Gastroesophageal sphincter (tissue), 4 donors: ENCODE data around the gene ARMC8. TPM values are rescaled to one million over a fixed set of nuclear protein-coding genes. Genes with fewer than 3 reads are reported as not detected.

Experiments used
- ATAC-seq: fragments of 150-250 bp; one replicate; pipeline ENCODE4 v1.9.1; 2016; ENCODE audit warnings: mild to moderate bottlenecking, moderate library complexity
- H3K27ac ChIP-seq, 4 donors: fragments of 200-600 bp; sonication (generic) in 3 of 4; 1 replicate in 3 of 4; 2 replicates in 1 of 4; pipeline ENCODE4 v1.5.1; 2016 to 2019
- H3K27me3 ChIP-seq: fragments of 200-600 bp; sonication (generic); one replicate; pipeline ENCODE4 v1.5.1; 2019
- H3K36me3 ChIP-seq, 2 donors: fragments of 200-600 bp; sonication (generic); one replicate each; pipeline ENCODE4 v1.5.1; 2019; ENCODE audit warnings: control low read depth in 1 of 2
- H3K4me1 ChIP-seq, 3 donors: fragments of 200-600 bp; sonication (generic); 1 replicate in 2 of 3; 2 replicates in 1 of 3; pipeline ENCODE4 v1.5.1; 2016 to 2019; ENCODE audit warnings: control low read depth in 2 of 3
- H3K4me3 ChIP-seq, 2 donors: fragments of 200-600 bp; sonication (generic); one replicate each; pipeline ENCODE4 v1.5.1; 2019; ENCODE audit warnings: mild to moderate bottlenecking in 1 of 2, moderate library complexity in 1 of 2
- H3K9me3 ChIP-seq, 3 donors: fragments of 200-600 bp; sonication (generic); one replicate each; pipeline ENCODE4 v1.5.1; 2017 to 2019; ENCODE audit warnings: control low read depth in 2 of 3
- EP300 ChIP-seq: sonication (generic); formaldehyde crosslinking; IDR thresholded peaks from one replicate; pipeline ENCODE4 v1.6.1; 2017; ENCODE audit warnings: antibody characterized with exemption, mild to moderate bottlenecking
- POLR2A ChIP-seq, 2 donors: fragments of 450-650 bp; IDR thresholded peaks; one replicate each; pipeline ENCODE4 v1.6.1; 2017; ENCODE audit warnings: antibody characterized with exemption in 2 of 2, mild to moderate bottlenecking in 2 of 2, moderate library complexity in 1 of 2
- POLR2AphosphoS5 ChIP-seq: sonication (generic); formaldehyde crosslinking; IDR thresholded peaks from one replicate; pipeline ENCODE4 v1.6.1; 2017; ENCODE audit warnings: antibody characterized with exemption
- WGBS, 2 donors: methylation state at CpG; one replicate each; pipeline ENCODE4 v1.1.5; 2018; ENCODE audit warnings: low coverage in 1 of 2; 5-methylcytosine and 5-hydroxymethylcytosine counted together
- total RNA-seq, 4 donors: library from RNA; depleted of rRNA; stranded (reverse); fragments of >200 nt; gene quantifications; one replicate each; pipeline ENCODE4 v1.1.0, GENCODE V29; 2016
- TF ChIP-seq, protein P1 (sequence below), 4 experiments: fragments of 200-600 bp in 2 of 4; fragments of 450-650 bp in 2 of 4; sonication (generic) in 1 of 4; IDR thresholded peaks; one replicate each; pipeline ENCODE4 v1.5.1; 2017 to 2019; ENCODE audit warnings: antibody characterized with exemption in 4 of 4, mild to moderate bottlenecking in 2 of 4, moderate library complexity in 2 of 4

The ARMC8 gene
- total RNA-seq, 4 donors from 2014 or later = 76.0 to 102 (median 91.6) TPM

GRCh38 chr3:138203938-138204337 is 16.8 kb downstream of the ARMC8 start:
- Histone ChIP-seq H3K27ac (no peak overlapping the region), H3K36me3 (no peaks in the 10 kb centered on the region), H3K4me3 (no peak overlapping the region), H3K27me3 (no peaks in the 10 kb centered on the region), H3K4me1 (peaks cover 0 to 65% (median 0%) of the 10 kb centered on the region in 3 donors), H3K9me3 (no peaks in the 10 kb centered on the region)
- 73 to 82% methylated on average over 2 to 4 of the region's 4 CpGs for WGBS, 2 donors
- TF ChIP-seq EP300 = no peak
- TF ChIP-seq, protein P1, sequence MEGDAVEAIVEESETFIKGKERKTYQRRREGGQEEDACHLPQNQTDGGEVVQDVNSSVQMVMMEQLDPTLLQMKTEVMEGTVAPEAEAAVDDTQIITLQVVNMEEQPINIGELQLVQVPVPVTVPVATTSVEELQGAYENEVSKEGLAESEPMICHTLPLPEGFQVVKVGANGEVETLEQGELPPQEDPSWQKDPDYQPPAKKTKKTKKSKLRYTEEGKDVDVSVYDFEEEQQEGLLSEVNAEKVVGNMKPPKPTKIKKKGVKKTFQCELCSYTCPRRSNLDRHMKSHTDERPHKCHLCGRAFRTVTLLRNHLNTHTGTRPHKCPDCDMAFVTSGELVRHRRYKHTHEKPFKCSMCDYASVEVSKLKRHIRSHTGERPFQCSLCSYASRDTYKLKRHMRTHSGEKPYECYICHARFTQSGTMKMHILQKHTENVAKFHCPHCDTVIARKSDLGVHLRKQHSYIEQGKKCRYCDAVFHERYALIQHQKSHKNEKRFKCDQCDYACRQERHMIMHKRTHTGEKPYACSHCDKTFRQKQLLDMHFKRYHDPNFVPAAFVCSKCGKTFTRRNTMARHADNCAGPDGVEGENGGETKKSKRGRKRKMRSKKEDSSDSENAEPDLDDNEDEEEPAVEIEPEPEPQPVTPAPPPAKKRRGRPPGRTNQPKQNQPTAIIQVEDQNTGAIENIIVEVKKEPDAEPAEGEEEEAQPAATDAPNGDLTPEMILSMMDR (IDR thresholded peaks at IDR 0.05) = no peak
- TF ChIP-seq POLR2A (IDR thresholded peaks at IDR 0.05) = no peak
- no peak for TF ChIP-seq POLR2AphosphoS5
- no peak for ATAC-seq

GRCh38 chr3:138205527-138205926 is 18.4 kb downstream of the ARMC8 start:
- Histone ChIP-seq H3K4me3 (no peak overlapping the region), H3K4me1 (peaks cover 4 to 52% (median 6%) of the 10 kb centered on the region in 3 donors), H3K27ac (no peak overlapping the region), H3K9me3 (no peaks in the 10 kb centered on the region), H3K36me3 (no peaks in the 10 kb centered on the region), H3K27me3 (no peaks in the 10 kb centered on the region)
- ATAC-seq = no peak
- no peak for TF ChIP-seq EP300
- TF ChIP-seq POLR2A (IDR thresholded peaks at IDR 0.05) = no peak
- TF ChIP-seq, protein P1 (IDR thresholded peaks at IDR 0.05) = no peak
- TF ChIP-seq POLR2AphosphoS5 = no peak
- WGBS, 2 donors = 71% methylated on average over 5 of the region's 5 CpGs; no CpG with 5 or more reads in 1 of the 2 donors

DNA sequence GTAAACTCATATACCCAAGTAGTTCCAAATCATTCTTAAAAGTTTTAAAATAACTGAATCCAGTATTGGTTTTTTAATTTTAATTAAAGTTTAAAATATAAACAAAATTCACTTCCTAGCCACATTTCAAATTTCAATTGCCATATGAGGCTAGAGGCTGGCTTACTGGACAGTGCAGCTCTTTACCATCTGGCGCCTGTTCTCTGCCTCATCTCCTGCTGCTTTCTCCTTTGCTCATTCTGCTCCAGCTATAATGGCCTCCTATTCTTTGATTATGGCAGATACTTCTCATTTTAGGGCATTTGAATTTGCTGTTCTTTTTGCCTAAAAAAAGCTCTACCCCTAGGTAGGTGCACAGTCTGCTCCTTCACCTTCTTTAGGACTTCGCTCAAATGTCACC is 19.1 kb downstream of the ARMC8 start:
- TF ChIP-seq, protein P1 (IDR thresholded peaks at IDR 0.05) = no peak
- TF ChIP-seq POLR2A (IDR thresholded peaks at IDR 0.05) (no peak), POLR2AphosphoS5 (no peak), EP300 (no peak)
- no peak for ATAC-seq
- no peak overlapping the region for H3K27ac ChIP-seq
- H3K4me3 ChIP-seq = no peak overlapping the region
- peaks cover 6 to 57% (median 8%) of the 10 kb centered on the region in 3 donors for H3K4me1 ChIP-seq
- H3K36me3 ChIP-seq = no peaks in the 10 kb centered on the region
- H3K9me3 ChIP-seq = no peaks in the 10 kb centered on the region
- H3K27me3 ChIP-seq = no peaks in the 10 kb centered on the region
- 92 to 100% methylated on average over 2 of the region's 2 CpGs for WGBS, 2 donors

- no peak overlapping the region for H3K4me3 ChIP-seq
- no peaks in the 10 kb centered on the region for H3K27me3 ChIP-seq
- H3K36me3 ChIP-seq = peaks cover 0 to 29% of the 10 kb centered on the region in 2 donors
- peaks cover 6 to 30% (median 8%) of the 10 kb centered on the region in 3 donors for H3K4me1 ChIP-seq
- no peaks in the 10 kb centered on the region for H3K9me3 ChIP-seq
- no peak overlapping the region for H3K27ac ChIP-seq
- TF ChIP-seq POLR2A (IDR thresholded peaks at IDR 0.05) (no peak), EP300 (no peak), POLR2AphosphoS5 (no peak)
- TF ChIP-seq, protein P1 (IDR thresholded peaks at IDR 0.05) = no peak
- no peak for ATAC-seq
- WGBS, 2 donors = 59% methylated on average over 3 of the region's 3 CpGs
Measured at GRCh38 chr3:138210528-138210927, 23.4 kb downstream of the ARMC8 start.

GRCh38 chr3:138213398-138214085 is 26.4 kb downstream of the ARMC8 start:
- peaks cover 6 to 25% (median 8%) of the 10 kb centered on the region in 3 donors for H3K4me1 ChIP-seq
- H3K27me3 ChIP-seq = no peaks in the 10 kb centered on the region
- TF ChIP-seq POLR2A (IDR thresholded peaks at IDR 0.05) (no peak), POLR2AphosphoS5 (no peak), EP300 (no peak)
- TF ChIP-seq, protein P1 (IDR thresholded peaks at IDR 0.05) = no peak
- H3K27ac ChIP-seq = no peak overlapping the region
- ATAC-seq = no peak
- 95% methylated on average over 7 of the region's 7 CpGs for WGBS, 2 donors
- no peak overlapping the region for H3K4me3 ChIP-seq
- H3K9me3 ChIP-seq = no peaks in the 10 kb centered on the region
- peaks cover 0 to 33% of the 10 kb centered on the region in 2 donors for H3K36me3 ChIP-seq
